GM10248 (cell line): ENCODE results near the gene CDH22.
A peak's percentile ranks its signal among the peaks of the same experiment; 100 is the strongest.

ENCODE experiments used
- CTCF ChIA-PET: fragments of 300-600 bp; sonication (Branson Sonifier 250); formaldehyde crosslinking; extraction: SDS; loops from one replicate; lab custom pipeline; 2021; ENCODE audit warnings: antibody characterized with exemption; lab: Yijun Ruan, JAX
- POLR2A ChIA-PET: fragments of 350-650 bp; sonication (Branson Sonifier 250); formaldehyde crosslinking; extraction: SDS; loops from one replicate; lab custom pipeline; 2020; ENCODE audit warnings: antibody characterized with exemption; lab: Yijun Ruan, JAX
- DNase-seq: peaks from one replicate; pipeline ENCODE4 v3.0.0; 2012; ENCODE audit errors: extremely low spot score
- CTCF ChIP-seq: IDR thresholded peaks from 2 replicates; pipeline ENCODE4 v1.5.1; 2012; ENCODE audit warnings: mild to moderate bottlenecking, low read depth; ENCODE audit errors: extremely low read depth, missing control alignments, control extremely low read depth

The CDH22 gene

GRCh38 chr20:46211331-46211722, 97.0 kb downstream of the CDH22 start:
- POLR2A ChIA-PET = no interaction called here
- DNase-seq = no peak
- TF ChIP-seq CTCF = no peak
- CTCF ChIA-PET = interaction anchor here (1.4 to 1.5 kb wide), 2 partner anchors 10 to 223 kb away, joined by 3 to 5 read pairs; no protein-coding TSS in a partner anchor

DNA sequence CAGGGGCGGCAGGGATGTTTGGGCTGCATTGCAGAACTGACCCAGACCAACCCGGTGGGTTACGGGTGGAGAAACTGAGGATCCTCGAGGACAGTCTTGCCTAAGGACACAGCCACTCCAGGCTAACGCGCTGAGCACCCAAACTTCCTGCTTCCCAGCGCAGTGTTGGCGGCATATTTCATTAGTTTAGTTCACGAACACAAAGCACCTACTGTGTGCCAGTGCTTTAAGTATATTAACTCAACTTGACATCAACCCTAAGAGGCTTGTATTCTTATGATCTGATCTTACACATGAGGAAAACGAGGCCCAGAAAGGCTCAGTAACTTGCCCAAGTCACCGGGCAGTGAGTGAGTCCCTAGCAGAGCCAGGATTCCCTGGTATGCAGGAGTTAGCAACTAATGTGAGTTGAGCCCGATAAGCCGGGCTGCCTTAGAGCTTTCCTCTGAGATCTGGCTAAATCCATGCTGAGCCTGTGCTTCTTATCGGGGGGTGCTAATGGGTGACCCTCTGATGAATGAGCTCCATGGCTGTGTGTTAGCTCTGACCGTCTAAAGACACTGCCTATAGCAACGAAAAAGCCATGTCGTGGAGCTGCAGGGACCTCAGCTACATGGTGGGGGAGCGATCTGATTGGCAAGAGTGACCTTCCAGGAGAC, 97.5 kb downstream of the CDH22 start:
- CTCF ChIA-PET = interaction anchor here (1.4 kb wide), 1 partner anchor 223 kb away, joined by 3 read pairs; no protein-coding TSS in a partner anchor

DNA sequence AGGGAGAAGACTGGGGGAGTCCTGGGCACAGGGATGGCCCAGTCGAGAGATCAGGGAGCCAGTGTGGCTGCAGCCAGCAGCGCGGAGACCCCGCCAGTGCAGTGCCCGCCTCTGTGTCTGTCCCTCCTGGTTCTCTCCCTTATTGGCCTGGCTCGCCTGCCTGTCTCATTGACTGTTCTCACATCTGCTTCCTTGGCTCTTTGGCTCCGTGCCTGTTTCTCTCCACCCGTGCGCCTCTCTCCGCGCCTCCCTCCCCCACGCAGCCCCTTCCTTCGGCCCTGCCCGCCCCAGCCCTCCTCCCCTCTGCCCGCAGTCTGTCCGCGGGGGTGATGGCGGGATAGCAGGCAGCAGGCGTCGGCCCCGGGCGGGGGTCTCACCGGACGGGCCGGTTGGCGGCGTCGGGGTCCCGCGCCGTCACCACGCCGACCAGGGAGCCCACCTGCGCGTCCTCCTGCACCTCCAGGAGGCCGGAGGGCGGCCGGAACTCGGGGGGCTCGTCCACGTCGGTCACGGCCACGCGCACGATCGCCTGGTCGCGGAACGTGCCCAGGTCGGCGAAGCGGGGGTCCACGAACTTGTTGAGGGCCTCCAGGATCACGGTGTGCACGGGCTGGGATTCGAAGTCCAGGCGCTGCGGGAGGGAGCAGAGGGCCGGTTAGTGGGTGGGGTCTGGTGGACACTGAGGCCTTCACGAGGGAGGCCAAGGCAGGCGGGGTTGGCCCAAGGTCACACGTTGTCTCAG, 98.2 kb downstream of the CDH22 start:
- ChIA-PET CTCF (no interaction called here), POLR2A (no interaction called here)
- no peak for DNase-seq
- no peak for TF ChIP-seq CTCF

More for the DNA sequence above, 97.5 kb downstream of the CDH22 start:
- no peak for TF ChIP-seq CTCF
- no peak for DNase-seq
- POLR2A ChIA-PET = no interaction called here

GRCh38 chr20:46207793-46208192, 100.5 kb downstream of the CDH22 start:
- DNase-seq = no peak
- CTCF ChIA-PET = no interaction called here
- POLR2A ChIA-PET = no interaction called here
- no peak for TF ChIP-seq CTCF

DNA sequence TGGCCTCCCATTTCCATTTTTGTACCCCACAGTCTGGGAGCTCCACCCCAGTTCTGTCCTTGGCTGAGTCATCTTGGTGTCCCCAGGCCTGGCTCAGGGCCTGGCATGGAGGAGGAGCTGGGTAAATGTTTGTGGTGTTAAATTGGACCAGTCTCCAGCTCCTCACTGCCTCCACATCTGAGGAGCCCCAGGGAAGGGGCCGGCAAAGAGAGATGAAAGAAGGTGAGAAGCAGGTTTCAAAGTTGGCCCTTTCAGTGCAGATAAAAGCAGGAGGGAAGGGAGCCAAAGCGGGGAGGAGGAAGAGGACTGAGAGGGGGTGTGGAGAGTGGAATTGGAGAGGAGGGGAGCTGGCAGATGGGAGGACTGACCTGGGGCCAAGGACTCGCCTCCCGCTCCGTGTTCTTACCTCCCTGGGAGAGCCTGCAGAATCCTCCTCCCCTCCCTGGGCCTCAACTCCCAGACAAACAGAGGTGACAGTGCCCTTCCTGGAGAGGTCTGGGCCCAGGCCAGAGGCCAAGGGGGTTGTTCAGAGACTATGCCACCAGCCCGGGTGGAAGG, 101.2 kb downstream of the CDH22 start:
- CTCF ChIA-PET = interaction anchor here (1.1 to 2.5 kb wide), 2 partner anchors 10 to 32 kb away, joined by 3 to 6 read pairs; no protein-coding TSS in a partner anchor
- no peak for DNase-seq
- no peak for TF ChIP-seq CTCF

DNA sequence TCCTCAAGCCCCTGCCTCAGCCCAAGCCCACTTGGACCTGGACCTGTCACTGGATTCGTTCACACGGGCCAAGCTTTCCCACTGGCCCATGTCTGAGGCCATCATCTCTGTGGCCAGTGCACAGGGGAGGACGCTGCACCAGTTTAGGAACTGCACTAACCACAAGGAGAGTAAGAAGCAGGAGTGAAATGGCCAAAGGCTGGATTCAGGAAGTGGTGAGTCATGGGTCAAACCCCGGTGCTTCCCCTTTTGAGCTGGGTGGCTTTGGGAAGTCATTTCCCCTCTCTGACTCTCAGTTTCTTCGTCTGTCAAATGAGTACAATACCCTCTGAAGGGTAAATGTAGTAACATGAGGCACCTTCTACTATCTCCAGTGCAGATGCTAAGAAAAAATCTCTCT, 102.3 kb downstream of the CDH22 start:
- ChIA-PET POLR2A (no interaction called here), CTCF (interaction anchor here (1.2 to 2.5 kb wide), 3 partner anchors 12 to 76 kb away, joined by 3 to 6 read pairs (median 3); no protein-coding TSS in a partner anchor)
- no peak for TF ChIP-seq CTCF
- DNase-seq = peak; percentile 55

More for the DNA sequence above, 101.2 kb downstream of the CDH22 start:
- POLR2A ChIA-PET = no interaction called here
